ENCODE measurements around the gene CAPN15. TPM values are rescaled to one million over a fixed set of nuclear protein-coding genes. Genes with fewer than 3 reads are reported as not detected.

Gene CAPN15
- total RNA-seq (2022; extraction: Qiagen RNA extraction): 39.5 to 81.2 TPM (median 72.0 TPM) in 5 replicates

DNA sequence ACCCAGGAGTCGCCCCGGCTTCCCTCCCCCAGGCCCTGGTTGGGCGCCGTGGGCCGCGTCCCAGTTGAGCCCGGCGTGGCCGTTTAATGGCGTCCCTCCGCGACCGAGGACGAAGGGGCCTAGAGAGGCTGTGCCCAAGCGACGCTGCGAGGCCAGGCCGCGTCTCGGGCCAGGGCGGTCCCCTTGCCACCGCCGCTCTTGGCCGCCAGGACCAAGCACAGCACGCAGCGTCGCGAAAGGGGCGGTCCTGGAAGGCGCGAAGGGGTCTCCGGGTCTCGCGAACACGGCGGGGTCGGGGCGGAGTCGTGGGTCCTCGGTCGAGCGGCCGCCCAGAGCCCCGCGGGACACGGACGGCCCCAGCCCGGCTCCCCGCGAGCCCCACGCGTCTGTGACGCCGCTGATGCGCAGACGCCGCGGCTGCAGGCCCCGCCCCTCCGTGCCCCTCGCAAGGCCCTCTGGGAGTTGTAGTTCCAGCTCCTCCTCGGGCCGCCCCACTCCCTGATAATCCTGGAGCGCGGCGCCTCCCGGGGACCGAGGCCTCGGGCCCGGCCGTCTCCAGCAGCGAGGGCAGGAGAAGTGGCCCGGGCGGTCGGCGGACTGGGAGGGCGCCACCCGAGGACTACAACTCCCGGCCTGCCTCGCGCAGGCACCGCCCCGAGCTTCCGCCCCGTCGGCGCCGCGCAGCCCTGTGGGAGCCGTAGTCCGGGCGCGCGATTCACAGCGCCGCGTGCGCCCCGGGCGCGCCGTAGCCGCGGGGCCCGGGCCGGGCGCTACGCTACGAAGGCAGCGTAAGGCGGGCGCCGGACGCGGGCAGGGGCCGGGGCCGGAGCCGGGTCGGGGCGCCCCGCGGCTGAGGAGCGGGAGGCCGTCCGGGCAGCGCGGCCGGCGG, at the start of gene CAPN15:
Gene CAPN15 (plus strand): TSS at position 698 of the 889 bp plus-strand sequence. CDS start 19,127 bp downstream, outside the sequence.

DNA sequence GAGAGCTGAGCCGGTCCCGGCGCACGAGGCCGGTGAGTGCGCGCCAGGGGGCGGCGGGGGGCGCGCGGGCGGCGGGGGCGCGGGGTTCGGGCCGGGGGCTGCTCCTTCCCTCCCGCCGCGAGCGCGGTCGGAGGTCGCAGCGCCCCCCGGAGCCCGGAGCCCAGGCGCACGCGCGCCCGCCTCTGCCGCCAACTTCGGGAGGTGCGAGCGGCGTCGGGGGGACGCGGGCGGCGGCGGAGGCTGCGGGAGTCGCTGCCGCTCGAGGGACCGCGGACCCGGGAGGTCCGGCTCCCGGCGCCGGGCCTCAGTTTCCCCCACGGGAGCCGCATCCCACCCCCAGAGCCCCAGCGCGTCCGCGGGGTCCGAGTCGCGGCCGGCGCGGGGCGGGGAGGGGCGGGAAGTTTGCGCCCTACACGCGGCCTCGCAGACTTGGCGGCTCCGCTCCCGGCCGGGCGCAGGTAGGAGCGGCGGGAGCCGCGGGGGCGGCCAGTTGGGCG, 32.7 kb downstream of the CAPN15 start, which contains the start of gene PRR35:
Gene PRR35 (plus strand): TSS at position 191 of the 497 bp plus-strand sequence. CDS start 2,901 bp downstream, outside the sequence.

DNA sequence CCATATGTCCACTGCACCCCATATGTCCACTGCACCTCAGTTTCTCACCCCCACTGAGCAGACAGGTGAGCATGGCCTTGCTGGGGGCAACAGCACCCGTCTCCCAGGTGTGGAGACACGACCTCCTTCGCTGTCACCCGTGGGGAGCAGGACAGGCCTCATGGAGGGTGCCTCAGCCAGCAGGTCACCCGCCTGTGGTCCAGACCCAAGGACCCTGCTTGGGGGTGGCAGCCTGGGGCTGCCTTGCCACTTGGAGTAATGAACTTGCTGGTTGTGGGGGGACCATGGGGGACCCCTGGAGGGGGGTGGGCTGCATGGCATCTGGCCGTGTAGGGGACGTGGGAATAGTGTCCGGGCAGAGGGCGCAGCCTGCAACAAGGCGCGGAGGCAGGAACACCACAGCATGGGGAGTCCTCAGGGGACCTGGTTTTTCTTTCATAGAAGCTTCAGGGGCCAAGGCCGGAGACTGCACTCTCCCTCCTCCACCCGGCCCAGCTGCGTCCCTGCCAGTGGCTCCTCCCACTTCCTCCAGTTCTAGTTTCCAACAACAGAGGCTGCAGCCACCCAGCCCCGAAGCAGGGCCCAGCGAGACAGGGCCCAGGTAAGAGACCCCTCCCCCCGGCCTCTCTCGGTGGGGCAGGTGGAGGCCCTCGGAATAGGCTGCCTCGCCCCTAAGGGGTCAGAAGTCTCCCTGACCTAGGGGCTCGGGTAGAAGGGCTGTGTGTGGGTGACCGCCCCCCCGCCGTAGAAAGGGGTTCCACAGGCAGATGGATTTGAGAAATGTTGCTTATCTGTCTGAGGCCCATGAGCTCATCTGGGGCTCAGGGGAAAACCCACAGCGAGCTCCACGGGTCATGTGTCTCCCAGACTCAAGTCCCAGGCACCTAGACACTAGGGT, 39.2 kb downstream of the CAPN15 start, which contains the start of gene NHLRC4:
Gene NHLRC4 (plus strand): TSS at position 531 of the 898 bp plus-strand sequence. CDS start 1,043 bp downstream, outside the sequence.

DNA sequence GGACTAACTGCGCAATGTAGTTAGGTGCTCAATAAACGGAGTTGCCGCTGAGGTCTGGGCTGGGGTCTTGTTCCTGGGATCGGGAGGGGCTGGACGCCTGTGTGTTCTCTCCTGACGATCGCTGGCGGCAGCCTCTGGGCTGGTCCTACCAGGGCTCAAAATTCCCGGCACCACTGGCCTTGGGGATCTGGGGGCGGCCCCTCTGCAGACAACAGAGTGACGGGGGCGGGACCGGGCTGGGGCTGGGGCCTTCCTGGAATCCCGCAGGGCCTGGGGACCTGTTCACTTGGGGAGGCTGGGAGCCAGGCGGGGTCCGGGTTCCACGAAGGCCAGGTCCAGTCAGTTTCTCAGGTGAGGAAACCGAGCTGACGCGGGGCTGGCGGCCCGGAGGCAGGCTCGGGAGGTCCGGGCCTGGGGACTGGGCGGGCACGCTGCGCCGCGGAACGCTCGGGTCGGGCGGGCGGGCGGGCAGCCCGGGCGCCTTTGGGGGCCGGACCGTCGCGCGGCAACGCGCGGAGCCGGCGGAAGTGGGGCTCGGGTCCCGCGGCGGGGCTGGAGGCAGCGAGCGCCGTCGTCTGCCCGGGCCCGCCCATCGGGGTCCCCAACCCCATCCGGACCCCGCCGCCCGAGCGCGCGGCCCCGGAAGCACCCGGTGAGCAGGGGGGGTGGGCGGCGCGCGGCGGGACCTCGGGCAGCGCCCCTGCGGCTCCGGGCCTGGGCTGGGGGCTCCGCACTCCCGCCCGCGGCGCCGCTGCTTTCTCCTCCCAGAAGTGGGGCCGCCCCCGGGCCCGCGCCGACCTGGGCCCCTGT, 42.1 kb downstream of the CAPN15 start, which contains the start of gene PIGQ:
Gene PIGQ (plus strand): TSS at position 524 of the 810 bp plus-strand sequence. CDS start 4,107 bp downstream, outside the sequence.

DNA sequence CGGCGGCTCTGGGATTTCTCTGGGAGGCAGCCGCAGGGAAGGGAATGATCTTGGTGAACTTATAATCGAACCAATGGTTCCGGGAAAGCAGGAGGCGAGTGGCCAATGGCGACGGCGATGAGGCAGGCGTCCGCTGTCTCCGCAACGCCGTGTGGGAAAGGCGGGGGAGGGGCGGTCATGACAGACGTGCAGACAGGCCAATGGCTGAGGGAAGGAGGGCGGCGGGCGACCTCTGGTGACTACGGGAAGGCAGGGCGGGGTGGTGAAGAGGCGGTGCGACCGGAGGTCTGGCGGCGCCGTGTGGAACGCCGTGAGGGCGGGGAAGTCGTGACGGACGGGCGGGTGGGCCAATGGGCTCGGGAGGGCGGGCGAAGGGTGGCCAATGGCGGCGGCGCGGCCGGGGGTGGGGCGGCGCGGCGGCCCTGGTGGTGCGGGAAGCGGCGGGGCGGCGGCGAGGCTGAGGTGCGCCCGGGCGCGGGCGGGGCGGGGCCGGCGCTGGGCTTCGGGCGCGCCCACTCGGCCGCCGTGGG, 62.2 kb downstream of the CAPN15 start, which contains the start of gene RAB40C:
Gene RAB40C (plus strand): TSS at position 409 of the 530 bp plus-strand sequence. CDS start 226 bp downstream, outside the sequence.

Other genes with a start within 250 kb of the CAPN15 start
- gene ARHGDIG, start 247.1 kb upstream of the CAPN15 start, total RNA-seq (2022; extraction: Qiagen RNA extraction): 2.7 to 3.4 TPM (median 3.2 TPM) in 5 replicates
- gene PDIA2, start 244.5 kb upstream of the CAPN15 start, total RNA-seq (2022; extraction: Qiagen RNA extraction): 0.11 to 0.65 TPM (median 0.42 TPM) in 5 replicates
- 24.5 to 34.7 TPM (median 31.7 TPM) in 5 replicates for gene AXIN1, start 175.0 kb upstream of the CAPN15 start, total RNA-seq (2022; extraction: Qiagen RNA extraction)
- 121 to 139 TPM (median 132 TPM) in 5 replicates for gene MRPL28, start 157.2 kb upstream of the CAPN15 start, total RNA-seq (2022; extraction: Qiagen RNA extraction)
- gene PGAP6, start 145.7 kb upstream of the CAPN15 start, total RNA-seq (2022; extraction: Qiagen RNA extraction): 28.8 to 39.8 TPM (median 37.5 TPM) in 5 replicates
- 288 to 451 TPM (median 424 TPM) in 5 replicates for gene NME4, start 130.5 kb upstream of the CAPN15 start, total RNA-seq (2022; extraction: Qiagen RNA extraction)
- gene DECR2, start 125.8 kb upstream of the CAPN15 start, total RNA-seq (2022; extraction: Qiagen RNA extraction): 20.9 to 31.4 TPM (median 26.9 TPM) in 5 replicates
- 22.9 to 30.3 TPM (median 25.1 TPM) in 5 replicates for gene RAB11FIP3, start 102.1 kb upstream of the CAPN15 start, total RNA-seq (2022; extraction: Qiagen RNA extraction)
- 0.09 to 0.24 TPM (median 0.20 TPM) in 5 replicates for gene PRR35, start 32.7 kb downstream of the CAPN15 start, total RNA-seq (2022; extraction: Qiagen RNA extraction)
- gene NHLRC4, start 39.3 kb downstream of the CAPN15 start, total RNA-seq (2022; extraction: Qiagen RNA extraction): 0.06 to 0.26 TPM (median 0.19 TPM) in 5 replicates
- gene PIGQ, start 42.3 kb downstream of the CAPN15 start, total RNA-seq (2022; extraction: Qiagen RNA extraction): 26.9 to 42.7 TPM (median 40.1 TPM) in 5 replicates
- gene RAB40C, start 62.4 kb downstream of the CAPN15 start, total RNA-seq (2022; extraction: Qiagen RNA extraction): 12.0 to 18.7 TPM (median 17.9 TPM) in 5 replicates
- gene WFIKKN1, start 103.3 kb downstream of the CAPN15 start, total RNA-seq (2022; extraction: Qiagen RNA extraction): 0.08 to 0.23 TPM (median 0.12 TPM) in 5 replicates
- gene METTL26, start 108.6 kb downstream of the CAPN15 start, total RNA-seq (2022; extraction: Qiagen RNA extraction): 80.9 to 144 TPM (median 141 TPM) in 5 replicates
- 16.7 to 43.3 TPM (median 41.7 TPM) in 5 replicates for gene MCRIP2, start 114.1 kb downstream of the CAPN15 start, total RNA-seq (2022; extraction: Qiagen RNA extraction)
- gene WDR90, start 121.7 kb downstream of the CAPN15 start, total RNA-seq (2022; extraction: Qiagen RNA extraction): 16.0 to 32.2 TPM (median 30.2 TPM) in 5 replicates
- gene RHOT2, start 140.4 kb downstream of the CAPN15 start, total RNA-seq (2022; extraction: Qiagen RNA extraction): 60.6 to 101 TPM (median 96.1 TPM) in 5 replicates
- gene RHBDL1, start 148.0 kb downstream of the CAPN15 start, total RNA-seq (2022; extraction: Qiagen RNA extraction): 0.59 to 1.8 TPM (median 1.6 TPM) in 5 replicates
- gene STUB1, start 152.7 kb downstream of the CAPN15 start, total RNA-seq (2022; extraction: Qiagen RNA extraction): 86.5 to 131 TPM (median 118 TPM) in 5 replicates
- 63.7 to 89.3 TPM (median 78.2 TPM) in 5 replicates for gene JMJD8, start 156.6 kb downstream of the CAPN15 start, total RNA-seq (2022; extraction: Qiagen RNA extraction)
- gene WDR24, start 162.7 kb downstream of the CAPN15 start, total RNA-seq (2022; extraction: Qiagen RNA extraction): 3.6 to 6.4 TPM (median 5.8 TPM) in 5 replicates
- gene FBXL16, start 178.1 kb downstream of the CAPN15 start, total RNA-seq (2022; extraction: Qiagen RNA extraction): 9.5 to 15.8 TPM (median 11.2 TPM) in 5 replicates
- 73.6 to 219 TPM (median 212 TPM) in 5 replicates for gene METRN, start 187.4 kb downstream of the CAPN15 start, total RNA-seq (2022; extraction: Qiagen RNA extraction)
- 29.5 to 66.7 TPM (median 62.5 TPM) in 5 replicates for gene ANTKMT, start 193.4 kb downstream of the CAPN15 start, total RNA-seq (2022; extraction: Qiagen RNA extraction)
- 4.4 to 8.3 TPM (median 6.5 TPM) in 5 replicates for gene CCDC78, start 198.7 kb downstream of the CAPN15 start, total RNA-seq (2022; extraction: Qiagen RNA extraction)
- 16.9 to 23.5 TPM (median 18.9 TPM) in 5 replicates for gene HAGHL, start 199.4 kb downstream of the CAPN15 start, total RNA-seq (2022; extraction: Qiagen RNA extraction)
- gene CIAO3, start 213.3 kb downstream of the CAPN15 start, total RNA-seq (2022; extraction: Qiagen RNA extraction): 19.6 to 30.1 TPM (median 28.3 TPM) in 5 replicates
- gene MSLN, start 233.0 kb downstream of the CAPN15 start, total RNA-seq (2022; extraction: Qiagen RNA extraction): 2.6 to 3.3 TPM (median 2.9 TPM) in 5 replicates